ENCODE results near the gene ANO1.

DNA sequence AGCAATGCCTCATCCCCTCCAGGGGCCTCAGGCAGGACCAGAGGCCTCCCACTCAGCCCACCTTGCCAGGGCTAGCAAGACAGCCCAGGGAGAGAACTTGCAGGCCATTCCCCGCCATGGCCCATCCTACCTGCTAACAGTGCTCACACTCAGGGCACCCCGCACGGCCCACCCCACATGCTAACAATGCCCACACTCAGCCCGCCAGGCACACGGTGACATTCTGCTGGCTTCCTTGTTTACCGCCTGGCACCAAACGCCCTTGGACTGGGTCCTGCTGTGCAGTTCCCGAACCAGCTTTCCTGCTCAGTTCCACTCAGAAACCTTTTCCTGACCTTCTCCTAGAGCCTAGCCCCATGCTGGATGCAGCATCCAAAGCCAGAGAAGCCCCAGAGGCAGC, 91.5 kb downstream of the ANO1 start:
- TF ChIP-seq, protein P1, sequence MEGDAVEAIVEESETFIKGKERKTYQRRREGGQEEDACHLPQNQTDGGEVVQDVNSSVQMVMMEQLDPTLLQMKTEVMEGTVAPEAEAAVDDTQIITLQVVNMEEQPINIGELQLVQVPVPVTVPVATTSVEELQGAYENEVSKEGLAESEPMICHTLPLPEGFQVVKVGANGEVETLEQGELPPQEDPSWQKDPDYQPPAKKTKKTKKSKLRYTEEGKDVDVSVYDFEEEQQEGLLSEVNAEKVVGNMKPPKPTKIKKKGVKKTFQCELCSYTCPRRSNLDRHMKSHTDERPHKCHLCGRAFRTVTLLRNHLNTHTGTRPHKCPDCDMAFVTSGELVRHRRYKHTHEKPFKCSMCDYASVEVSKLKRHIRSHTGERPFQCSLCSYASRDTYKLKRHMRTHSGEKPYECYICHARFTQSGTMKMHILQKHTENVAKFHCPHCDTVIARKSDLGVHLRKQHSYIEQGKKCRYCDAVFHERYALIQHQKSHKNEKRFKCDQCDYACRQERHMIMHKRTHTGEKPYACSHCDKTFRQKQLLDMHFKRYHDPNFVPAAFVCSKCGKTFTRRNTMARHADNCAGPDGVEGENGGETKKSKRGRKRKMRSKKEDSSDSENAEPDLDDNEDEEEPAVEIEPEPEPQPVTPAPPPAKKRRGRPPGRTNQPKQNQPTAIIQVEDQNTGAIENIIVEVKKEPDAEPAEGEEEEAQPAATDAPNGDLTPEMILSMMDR (IDR thresholded peaks at IDR 0.05) = no peak
- TF ChIP-seq EZH2 (IDR thresholded peaks at IDR 0.05; ENCODE audit: borderline replicate concordance, insufficient read depth, low read depth, low read length, poor library complexity, severe bottlenecking) = no peak

Data from B cell (primary cell).